SK-N-SH treated with all-trans-retinoic acid at 6 μM for 48 hours (cell line): ENCODE data around the gene CTAGE1.

ENCODE experiments used
- CREB5 ChIP-seq: fragments of 250-450 bp; sonication (Bioruptor Pico); IDR thresholded peaks from 2 replicates; pipeline ENCODE4 v1.5.1; 2020; ENCODE audit warnings: low read depth, mild to moderate bottlenecking, moderate library complexity
- CSDC2 ChIP-seq: fragments of 250-450 bp; sonication (Bioruptor Pico); IDR thresholded peaks from 2 replicates; pipeline ENCODE4 v1.5.0; 2020; ENCODE audit warnings: mild to moderate bottlenecking, moderate library complexity
- PATZ1 ChIP-seq: fragments of 250-450 bp; sonication (Bioruptor Pico); IDR thresholded peaks from 2 replicates; pipeline ENCODE4 v1.8.0; 2020; ENCODE audit warnings: mild to moderate bottlenecking, moderate library complexity, borderline replicate concordance
- RARB ChIP-seq: fragments of 250-450 bp; sonication (Bioruptor Pico); IDR thresholded peaks from 2 replicates; pipeline ENCODE4 v1.8.0; 2021; ENCODE audit warnings: mild to moderate bottlenecking, moderate library complexity
- TOX ChIP-seq: fragments of 250-450 bp; sonication (Bioruptor Pico); IDR thresholded peaks from 2 replicates; pipeline ENCODE4 v1.8.0; 2021; ENCODE audit warnings: mild to moderate bottlenecking, moderate library complexity, borderline replicate concordance
- ZC3H10 ChIP-seq: fragments of 250-450 bp; sonication (Bioruptor Pico); IDR thresholded peaks from 2 replicates; pipeline ENCODE4 v1.5.1; 2021; ENCODE audit warnings: mild to moderate bottlenecking, moderate library complexity
- ZFP3 ChIP-seq: fragments of 250-450 bp; sonication (Bioruptor Pico); IDR thresholded peaks from 2 replicates; pipeline ENCODE4 v1.5.0; 2020; ENCODE audit warnings: mild to moderate bottlenecking, moderate library complexity

- TF ChIP-seq TOX (CRISPR knock-in tag), result no peak
- no peak for TF ChIP-seq PATZ1 (CRISPR knock-in tag)
- TF ChIP-seq CSDC2 (CRISPR knock-in tag), result no peak
- TF ChIP-seq CREB5 (CRISPR knock-in tag), result no peak
- TF ChIP-seq ZFP3 (CRISPR knock-in tag), result no peak
- TF ChIP-seq ZC3H10 (CRISPR knock-in tag), result no peak
- TF ChIP-seq RARB (CRISPR knock-in tag), result no peak
Measured at GRCh38 chr18:22378672-22379282, 38.9 kb downstream of the CTAGE1 start.
